ENCODE measurements around the gene SMOC1.

SMOC1 gene

GRCh38 chr14:70013271-70013873 lies 134.2 kb downstream of the SMOC1 start:
- DNase-seq = peak; percentile 50

- DNase-seq = no peak
Observed at GRCh38 chr14:70014406-70015095, 135.3 kb downstream of the SMOC1 start.

GRCh38 chr14:70018230-70018629 lies 139.0 kb downstream of the SMOC1 start:
- no peak for DNase-seq

GRCh38 chr14:70018713-70019211 lies 139.5 kb downstream of the SMOC1 start:
- DNase-seq = no peak

- no peak for DNase-seq
Observed at GRCh38 chr14:70019695-70020094, 140.5 kb downstream of the SMOC1 start.

- no peak for DNase-seq
Observed at GRCh38 chr14:70020352-70021170, 141.3 kb downstream of the SMOC1 start.

- DNase-seq = no peak
Observed at GRCh38 chr14:70021548-70022220, 142.5 kb downstream of the SMOC1 start.

- peak; percentile 8 for DNase-seq
Observed at GRCh38 chr14:70022771-70023445, 143.7 kb downstream of the SMOC1 start.

GRCh38 chr14:70023871-70024270 lies 144.7 kb downstream of the SMOC1 start:
- DNase-seq = no peak

- DNase-seq = peak; percentile 80
Observed at GRCh38 chr14:70027785-70028428, 148.7 kb downstream of the SMOC1 start.

GRCh38 chr14:70029296-70030132 lies 150.3 kb downstream of the SMOC1 start:
- DNase-seq = no peak

- no peak for DNase-seq
Observed at GRCh38 chr14:70032016-70032415, 152.8 kb downstream of the SMOC1 start.

GRCh38 chr14:70032447-70032846 lies 153.2 kb downstream of the SMOC1 start:
- DNase-seq = no peak

- no peak for DNase-seq
Observed at GRCh38 chr14:70033116-70033515, 153.9 kb downstream of the SMOC1 start.

GRCh38 chr14:70033561-70033960 lies 154.3 kb downstream of the SMOC1 start:
- no peak for DNase-seq

- no peak for DNase-seq
Observed at GRCh38 chr14:70034257-70034656, 155.0 kb downstream of the SMOC1 start.

GRCh38 chr14:70036665-70037064 lies 157.4 kb downstream of the SMOC1 start:
- peak; percentile 14 for DNase-seq

- no peak for DNase-seq
Observed at GRCh38 chr14:70043001-70043400, 163.8 kb downstream of the SMOC1 start.

GRCh38 chr14:70045310-70045709 lies 166.1 kb downstream of the SMOC1 start:
- DNase-seq = no peak

GRCh38 chr14:70045844-70046535 lies 166.8 kb downstream of the SMOC1 start:
- DNase-seq = peak; percentile 66
